Fibroblast of the conjunctiva (primary cell): ENCODE data around the gene NR1H4.
"Not testable (repeated sequence)": the region's sequence is repeated elsewhere in the genome, so short reads cannot be mapped to it uniquely, and the experiment has no call there.

ENCODE experiments used
- DNase-seq: peaks from one replicate; pipeline ENCODE4 v3.0.0-alpha.2; 2010; ENCODE audit warnings: low read depth

Gene NR1H4

DNA sequence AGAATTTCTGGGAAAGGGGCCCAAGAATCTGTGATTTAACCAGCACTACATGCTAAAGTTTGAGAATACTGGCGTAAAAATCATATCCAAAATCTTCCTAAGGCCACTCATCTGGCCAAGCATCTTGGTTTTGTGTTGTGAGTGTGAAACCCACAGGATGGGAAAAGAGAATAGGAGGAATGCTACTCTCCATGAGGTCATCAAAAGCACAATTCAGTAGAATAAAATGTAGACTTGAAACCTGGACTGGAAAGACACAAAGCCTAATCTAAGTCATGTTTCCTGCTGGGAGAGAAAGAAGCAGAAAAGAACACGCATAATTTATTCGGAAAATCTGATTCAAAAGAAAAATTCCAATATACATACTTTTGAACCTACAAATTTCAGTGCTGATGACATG is 42.3 kb downstream of the NR1H4 start:
- no peak for DNase-seq

DNA sequence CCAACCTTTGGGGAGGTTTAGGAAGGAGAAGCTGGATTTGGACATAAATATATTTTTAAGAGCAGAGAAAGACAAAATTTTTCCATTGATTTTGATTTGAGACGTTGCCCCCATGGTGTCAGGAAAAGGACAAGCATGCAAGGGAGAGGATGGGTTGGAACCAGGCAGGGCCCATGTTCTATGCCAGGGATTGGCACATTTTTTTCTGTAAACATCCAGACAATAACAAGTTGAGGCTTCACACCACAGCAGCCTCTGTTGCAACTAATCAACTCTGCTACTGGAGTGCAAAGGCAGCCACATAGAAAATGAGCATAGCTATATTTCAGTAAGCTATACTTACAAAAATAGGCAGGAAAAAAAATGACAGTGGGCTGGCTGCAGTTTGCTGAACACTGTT is 44.7 kb downstream of the NR1H4 start:
- DNase-seq = no peak

- DNase-seq = no peak
Measured at GRCh38 chr12:100520048-100520769, 46.5 kb downstream of the NR1H4 start.

- no peak for DNase-seq
Measured at GRCh38 chr12:100521958-100522357, 48.3 kb downstream of the NR1H4 start.

DNA sequence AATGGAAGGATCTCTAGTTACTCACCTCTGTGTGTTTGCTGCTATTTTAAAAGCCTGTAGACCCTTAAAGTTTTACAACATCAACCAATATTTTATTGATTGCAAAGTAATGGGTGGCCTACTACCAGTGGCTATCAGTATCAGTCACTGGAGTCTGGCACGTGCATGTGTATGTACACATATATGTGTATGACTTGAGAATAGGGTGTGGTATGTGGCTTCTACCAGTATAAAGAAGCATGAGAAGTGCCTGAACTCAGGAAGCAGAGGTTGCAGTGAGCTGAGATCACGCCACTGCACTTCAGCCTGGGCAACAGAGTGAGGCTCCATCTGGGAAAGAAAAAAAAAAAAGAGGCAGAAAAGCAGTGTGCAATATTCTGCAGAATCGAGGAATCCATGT is 54.4 kb downstream of the NR1H4 start:
- no peak for DNase-seq

- DNase-seq = no peak
Measured at GRCh38 chr12:100528471-100529127, 54.9 kb downstream of the NR1H4 start.

DNA sequence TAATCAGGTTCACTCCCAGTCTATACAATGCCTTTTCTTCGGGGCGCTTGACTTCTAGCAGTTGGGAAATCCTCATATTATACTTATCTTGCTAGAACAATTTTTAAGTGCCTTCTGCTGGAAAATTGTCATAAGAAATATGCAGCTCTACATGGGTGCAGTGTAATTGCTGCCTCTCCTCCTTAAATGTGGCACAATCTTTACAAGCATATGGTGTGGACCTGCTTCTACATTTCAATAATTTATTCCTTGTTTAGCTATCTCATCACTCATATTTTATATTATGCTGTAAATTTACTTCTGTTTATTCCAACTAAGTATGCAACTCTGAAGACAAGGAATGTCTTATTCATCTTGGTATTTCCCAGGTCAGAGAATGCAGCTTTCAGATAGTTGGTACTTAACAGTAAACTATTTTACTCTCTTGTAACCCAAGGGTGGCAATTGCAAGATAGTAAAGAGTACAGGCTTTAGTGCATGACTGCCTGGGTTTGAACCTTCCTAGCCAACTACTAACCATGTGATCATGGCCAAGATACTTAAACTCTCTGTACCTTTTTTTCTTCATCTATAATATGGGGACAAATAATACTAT is 56.2 kb downstream of the NR1H4 start:
- DNase-seq = no peak

GRCh38 chr12:100533376-100533775 is 59.7 kb downstream of the NR1H4 start:
- no peak for DNase-seq

DNA sequence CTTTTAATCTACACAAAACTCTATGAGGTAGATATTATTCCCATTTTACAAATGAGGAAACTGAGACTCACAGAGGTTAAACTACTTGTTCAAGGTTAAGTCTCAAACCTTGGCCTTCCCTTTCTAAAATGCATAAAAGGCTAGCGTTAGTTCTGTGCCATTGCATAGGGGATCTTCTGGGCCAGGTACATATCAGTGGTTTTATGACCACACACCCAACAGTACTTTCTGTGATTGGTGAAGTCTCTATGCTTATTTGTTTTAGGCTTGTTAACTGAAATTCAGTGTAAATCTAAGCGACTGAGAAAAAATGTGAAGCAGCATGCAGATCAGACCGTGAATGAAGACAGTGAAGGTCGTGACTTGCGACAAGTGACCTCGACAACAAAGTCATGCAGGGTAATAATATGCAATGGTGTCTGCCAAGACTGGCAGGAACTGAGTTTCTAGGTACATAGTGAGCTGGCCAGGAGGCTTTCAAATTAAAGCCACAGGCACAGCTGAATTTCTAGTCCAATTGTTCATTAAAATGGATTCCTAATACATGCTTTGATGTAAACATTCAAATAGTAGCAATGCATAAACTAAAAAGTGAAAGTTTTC is 61.1 kb downstream of the NR1H4 start:
- DNase-seq = no peak

DNA sequence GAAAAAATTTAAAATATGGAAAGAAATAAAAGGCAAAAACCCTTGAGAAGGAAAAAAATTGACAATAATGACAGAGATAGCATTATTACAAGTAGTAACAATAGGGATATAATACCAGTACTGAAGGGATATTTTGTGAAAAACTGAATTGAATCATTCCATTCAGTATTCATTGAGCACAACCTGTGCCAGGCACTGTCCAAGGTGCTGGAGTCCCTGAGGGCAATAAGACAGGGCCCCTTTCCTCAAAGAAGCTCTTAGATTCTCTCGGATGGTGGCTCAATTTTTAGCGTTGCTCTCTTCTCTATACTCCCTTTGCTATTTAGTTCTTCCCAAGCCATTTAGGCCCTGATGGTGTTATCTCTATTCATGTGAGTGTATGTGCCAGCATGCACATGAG is 65.5 kb downstream of the NR1H4 start:
- no peak for DNase-seq

- no peak for DNase-seq
Measured at GRCh38 chr12:100544165-100544564, 70.5 kb downstream of the NR1H4 start.

DNA sequence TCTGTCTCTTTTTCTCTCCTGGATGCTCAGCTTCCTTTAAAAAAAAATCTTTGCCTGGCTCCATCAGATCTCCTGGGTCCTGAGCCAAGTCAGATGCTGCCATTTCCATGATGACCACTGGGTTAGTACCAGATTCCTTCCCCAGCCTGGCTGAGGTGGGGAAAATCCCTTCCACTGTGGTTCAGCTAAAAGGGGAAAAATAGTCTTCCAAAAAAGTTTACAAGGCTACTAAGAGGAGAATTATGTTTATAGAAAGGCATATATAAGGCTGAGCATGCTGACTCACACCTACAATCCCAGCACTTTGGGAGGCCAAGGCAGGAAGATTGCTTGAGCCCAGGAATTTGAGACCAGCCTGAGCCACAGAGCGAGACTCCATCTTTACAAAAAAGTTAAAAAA is 71.4 kb downstream of the NR1H4 start:
- DNase-seq = no peak

- DNase-seq = no peak
Measured at GRCh38 chr12:100553936-100554335, 80.3 kb downstream of the NR1H4 start.

- peak; percentile 86 for DNase-seq
Measured at GRCh38 chr12:100554608-100555077, 81.0 kb downstream of the NR1H4 start.

DNA sequence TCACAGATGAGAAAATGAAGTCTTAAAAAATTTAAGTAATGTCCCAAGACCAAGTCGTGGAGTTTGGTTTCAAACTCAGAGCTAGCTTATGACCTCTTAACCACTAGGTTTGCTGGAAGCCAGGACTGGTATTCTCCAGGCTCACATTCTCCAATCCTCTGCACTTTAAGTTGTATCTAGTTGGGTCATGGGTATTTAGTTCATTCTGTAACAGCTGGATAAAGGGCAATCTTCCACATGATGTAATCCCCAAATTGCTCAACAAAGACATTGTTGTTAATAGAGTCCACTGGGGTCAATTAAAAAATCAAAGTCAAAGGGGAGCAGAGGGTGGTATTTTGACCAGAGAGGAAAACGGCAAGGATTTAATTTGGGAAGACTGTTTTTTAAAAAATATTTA is 82.1 kb downstream of the NR1H4 start:
- no peak for DNase-seq

DNA sequence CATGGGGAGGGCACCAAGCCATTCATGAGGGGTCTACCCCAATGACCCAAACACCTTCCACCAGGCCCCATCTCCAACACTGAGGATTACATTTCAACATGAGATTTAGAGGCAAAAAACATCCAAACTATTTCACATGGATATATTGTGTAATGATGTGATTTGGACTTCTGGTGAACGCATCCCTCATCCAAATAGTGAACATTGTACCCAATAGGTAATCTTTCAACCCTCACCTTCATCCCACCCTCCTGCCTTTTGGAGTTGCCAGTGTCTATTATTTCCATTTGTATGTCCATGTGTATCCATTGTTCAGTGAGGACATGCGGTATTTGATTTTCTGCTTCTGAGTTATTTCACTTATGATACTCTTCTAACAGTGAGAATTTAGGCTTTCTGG is 83.7 kb downstream of the NR1H4 start:
- no peak for DNase-seq

DNA sequence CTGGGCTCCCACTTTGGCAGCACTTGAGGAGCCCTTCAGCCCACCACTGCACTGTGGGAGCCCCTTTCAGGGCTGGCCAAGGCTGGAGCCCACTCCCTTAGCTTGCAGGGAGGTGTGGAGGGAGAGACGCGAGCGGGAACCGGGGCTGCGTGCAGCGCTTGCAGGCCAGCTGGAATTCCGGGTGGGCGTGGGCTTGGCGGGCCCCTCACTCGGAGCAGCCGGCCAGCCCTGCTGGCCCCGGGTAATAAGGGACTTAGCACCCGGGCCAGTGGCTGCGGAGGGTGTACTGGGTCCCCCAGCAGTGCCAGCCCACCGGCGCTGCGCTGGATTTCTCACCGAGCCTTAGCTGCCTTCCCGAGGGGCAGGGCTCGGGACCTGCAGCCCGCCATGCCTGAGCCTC is 85.6 kb downstream of the NR1H4 start:
- DNase-seq = not testable (repeated sequence)

DNA sequence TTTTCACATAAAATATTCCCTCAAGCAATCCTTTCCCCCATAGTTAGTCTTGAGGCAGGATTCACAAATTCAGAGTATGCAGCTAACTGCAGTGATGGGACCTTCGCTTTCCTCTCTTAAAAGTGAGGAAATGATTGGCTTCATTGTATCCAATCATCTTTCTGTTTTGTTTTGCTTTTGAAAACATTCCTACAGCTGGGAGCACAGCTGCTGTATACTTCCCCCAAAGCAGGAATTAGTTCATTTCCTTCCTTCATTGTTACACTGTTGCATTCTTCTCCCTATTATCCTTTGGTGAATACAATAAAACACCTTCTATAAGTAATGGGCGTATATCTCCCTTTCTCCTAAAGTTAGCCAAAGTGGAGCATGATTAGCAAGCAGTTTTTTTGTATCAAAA is 90.4 kb downstream of the NR1H4 start:
- no peak for DNase-seq

DNA sequence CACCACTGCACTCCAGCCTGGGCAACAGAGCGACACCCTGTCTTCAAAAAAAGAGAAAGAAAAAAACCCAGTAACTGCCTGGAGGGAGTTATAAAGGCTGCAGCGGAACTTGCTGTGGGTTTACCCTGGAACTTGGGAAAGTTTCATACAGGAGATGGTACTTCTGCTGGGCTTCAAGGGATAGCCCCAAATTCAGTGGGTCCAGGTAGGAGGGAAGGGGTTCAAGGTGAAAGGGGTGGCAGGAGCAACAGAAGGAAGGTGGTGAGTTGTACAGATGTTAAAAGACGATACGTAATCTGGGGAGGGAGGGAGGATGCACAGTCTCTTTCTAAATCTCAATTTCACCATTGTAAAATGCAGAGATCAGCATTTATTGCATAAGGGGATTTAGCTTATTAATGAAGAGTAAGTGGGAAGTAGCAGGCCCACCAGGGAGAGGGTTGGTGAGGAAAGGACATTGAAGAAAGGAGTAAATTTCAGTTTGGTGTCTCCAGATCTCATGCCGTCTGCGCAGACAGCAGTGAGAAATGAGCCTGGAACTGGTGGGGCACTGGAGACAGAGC is 91.3 kb downstream of the NR1H4 start:
- DNase-seq = no peak

DNA sequence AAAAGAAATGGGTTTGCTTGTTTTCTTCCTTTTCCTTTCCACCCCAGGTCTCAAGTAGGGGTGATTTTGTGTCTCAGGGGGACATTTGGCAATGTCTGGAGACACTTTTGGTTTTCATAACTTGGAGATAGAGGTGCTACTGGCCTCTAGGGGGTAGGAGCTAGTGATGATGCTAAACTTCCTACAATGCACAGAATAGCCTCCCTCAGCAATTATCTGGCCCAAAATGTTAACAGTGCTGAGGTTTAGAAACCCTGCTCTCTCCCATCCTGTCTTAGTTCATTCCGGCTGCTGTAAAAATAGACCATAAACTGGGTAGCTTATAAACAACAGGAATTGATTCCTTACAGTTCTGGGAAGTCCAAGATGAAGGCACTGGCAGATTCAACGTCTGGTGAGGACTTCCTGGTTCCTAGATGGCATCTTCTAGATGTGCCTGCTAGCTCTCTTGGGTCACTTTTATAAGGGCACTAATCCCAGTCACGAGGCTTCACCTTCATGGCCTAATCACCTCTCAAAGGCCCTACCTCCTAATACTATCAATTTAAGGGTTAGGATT is 92.4 kb downstream of the NR1H4 start:
- no peak for DNase-seq

DNA sequence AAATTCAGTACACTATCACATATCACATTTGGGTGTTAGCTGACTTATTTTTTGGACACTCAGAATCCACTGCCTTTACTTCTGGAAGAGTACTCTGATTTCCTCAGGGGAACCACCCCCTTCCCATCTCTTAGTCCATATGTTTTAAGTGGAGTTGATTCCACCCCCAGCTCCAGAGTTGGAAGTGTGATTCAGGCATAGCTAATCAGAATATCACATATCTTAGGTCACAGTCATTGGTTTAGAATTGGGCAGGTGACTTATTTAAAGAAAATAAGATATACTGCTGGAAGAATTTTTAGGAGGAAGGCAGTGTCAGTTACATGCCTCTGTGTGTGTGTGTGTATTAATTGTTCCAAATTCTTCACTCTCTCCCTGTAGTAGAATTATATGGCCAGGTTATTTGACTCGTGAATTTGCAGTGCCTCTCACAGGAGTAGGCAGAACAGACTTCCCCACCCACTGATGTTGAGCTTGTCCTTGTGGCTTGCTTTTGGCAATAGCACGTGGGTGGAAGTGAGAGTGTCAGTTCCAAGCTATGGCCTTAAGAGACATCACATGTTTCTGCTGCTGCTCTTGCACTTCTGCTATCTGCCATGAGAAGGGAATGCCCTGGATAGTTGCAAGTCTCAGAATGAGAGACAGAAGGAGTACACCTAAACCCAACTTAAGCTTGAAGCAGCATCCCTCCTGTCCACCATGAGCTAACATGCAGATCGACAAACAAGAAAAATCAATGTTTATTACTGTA is 93.4 kb downstream of the NR1H4 start:
- DNase-seq = no peak

DNA sequence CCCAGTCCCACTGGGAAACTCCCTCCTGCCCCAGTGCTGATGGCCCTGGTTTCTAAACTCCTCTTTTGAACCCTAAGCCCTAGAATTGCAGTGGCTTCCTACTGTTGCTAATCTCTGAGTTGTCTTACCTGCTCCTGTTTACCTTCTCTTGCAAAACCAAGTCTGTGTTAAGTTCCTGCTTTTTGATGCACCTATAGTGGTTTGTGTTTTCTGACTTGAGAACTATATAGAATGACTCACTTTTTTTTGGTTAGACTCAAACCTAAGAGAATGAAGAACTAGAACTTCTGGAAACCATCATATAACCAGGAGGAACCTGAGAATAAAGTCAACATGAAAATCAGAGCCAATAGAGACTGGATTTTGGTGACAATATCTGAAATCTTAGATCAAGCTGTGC is 94.3 kb downstream of the NR1H4 start:
- DNase-seq = no peak
